SK-N-MC (cell line): ENCODE measurements around the gene ABCA8.

ENCODE experiments used
- EZH2 ChIP-seq: fragments of 200-600 bp; sonication (generic); IDR thresholded peaks from one replicate; pipeline ENCODE4 v1.6.1; 2017; ENCODE audit warnings: antibody characterized with exemption
- POLR2AphosphoS5 ChIP-seq: IDR thresholded peaks from 2 replicates; pipeline ENCODE4 v1.6.1; 2012; ENCODE audit warnings: mild to moderate bottlenecking, low read depth, low read length, borderline replicate concordance

DNA sequence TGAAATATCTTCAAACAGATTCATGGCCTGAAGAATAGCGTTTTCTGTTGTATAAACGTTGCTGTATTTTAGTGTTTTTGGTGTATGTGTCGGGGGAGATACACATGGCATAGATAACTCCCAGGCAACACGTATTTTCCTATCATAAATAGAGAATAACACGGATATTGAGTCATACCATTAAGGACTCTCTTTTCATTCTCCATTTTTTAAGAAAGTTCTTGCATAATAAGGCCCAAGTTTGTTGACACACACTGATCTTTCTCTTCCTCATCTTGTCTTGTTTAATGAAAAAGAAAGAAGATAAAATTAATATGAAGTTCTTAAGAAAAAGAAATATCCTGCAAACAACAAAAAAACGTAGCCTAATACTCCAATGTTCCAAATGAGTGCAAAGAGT is 13.4 kb downstream of the ABCA8 start:
- TF ChIP-seq POLR2AphosphoS5 (no peak), EZH2 (no peak)
